Activated naive CD4-positive, alpha-beta T cell treated with anti-CD3 and anti-CD28 coated beads for 36 hours (primary cell): ENCODE measurements around the gene EEFSEC. TPM values are rescaled to one million over a fixed set of nuclear protein-coding genes. Genes with fewer than 3 reads are reported as not detected.

Experiments used
- CTCF ChIA-PET: fragments of 350-600 bp; sonication (Branson Sonifier 250); formaldehyde crosslinking; loops from one replicate; lab custom pipeline; 2021; ENCODE audit warnings: antibody characterized with exemption; lab: Charles Lee
- DNase-seq: peaks from one replicate; pipeline ENCODE4 v3.0.0-alpha.2; 2020
- H3K27ac Mint-ChIP-seq: one replicate; pipeline ENCODE4 v1.8.0; 2021; ENCODE audit warnings: mild to moderate bottlenecking, mixed read lengths
- H3K27me3 Mint-ChIP-seq: one replicate; pipeline ENCODE4 v1.8.0; 2021; ENCODE audit warnings: low read depth, mixed read lengths
- H3K36me3 Mint-ChIP-seq: one replicate; pipeline ENCODE4 v1.8.0; 2021; ENCODE audit warnings: low read depth, mixed read lengths
- H3K4me1 Mint-ChIP-seq: one replicate; pipeline ENCODE4 v1.8.0; 2021; ENCODE audit warnings: low read depth, mixed read lengths
- H3K4me3 Mint-ChIP-seq: one replicate; pipeline ENCODE4 v1.8.0; 2021; ENCODE audit warnings: mild to moderate bottlenecking, moderate library complexity, mixed read lengths
- H3K9me3 Mint-ChIP-seq: one replicate; pipeline ENCODE4 v1.8.0; 2021; ENCODE audit warnings: mixed read lengths
- intact Hi-C: fragments of 100-400 bp; cut with micrococcal nuclease; formaldehyde crosslinking; loops from one replicate; pipeline ENCODE4 v1.15.1; 2023
- total RNA-seq, 2 experiments: library from RNA; stranded (reverse); gene quantifications; one replicate each; pipeline ENCODE4 v1.2.3, GENCODE V29; 2021

EEFSEC gene
- total RNA-seq, 2 experiments from 2014 or later, result 11.0 to 11.6 TPM

DNA sequence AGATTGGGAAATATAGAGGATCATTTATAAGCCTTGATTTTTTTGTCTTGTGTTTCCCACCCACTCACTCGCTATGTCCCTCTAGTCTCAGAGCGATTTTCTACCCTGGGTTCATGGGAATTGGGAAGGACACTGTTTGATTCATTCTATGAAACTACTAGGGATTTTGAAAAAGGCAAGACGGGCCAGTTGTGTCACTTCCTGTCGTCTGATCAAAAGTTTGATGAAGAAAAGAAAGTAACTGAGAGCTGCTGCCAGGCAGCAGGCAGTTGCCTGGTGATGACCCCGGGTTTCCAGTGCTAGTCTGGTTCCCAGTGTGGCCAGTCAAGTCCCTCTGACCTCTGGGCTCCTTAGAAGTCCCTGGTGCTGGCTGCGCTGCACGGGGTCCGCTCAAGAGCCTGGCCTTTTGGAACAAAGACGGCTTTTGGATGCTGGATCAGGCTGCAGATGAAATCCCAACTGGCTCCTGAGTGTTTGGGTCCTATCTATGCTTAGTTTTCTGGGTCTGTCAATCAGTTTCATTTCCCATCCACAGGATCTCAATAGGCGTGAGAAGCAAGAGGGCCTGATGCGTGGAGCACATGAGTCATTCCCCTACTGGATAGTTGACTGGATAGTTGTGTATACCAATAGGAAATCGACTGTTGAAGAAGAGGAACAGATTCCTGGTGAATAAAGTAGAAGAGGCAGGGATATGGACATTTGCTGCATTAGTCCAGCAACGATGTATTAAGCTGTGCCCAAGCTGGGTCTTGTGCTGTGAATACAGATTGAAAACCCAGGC is 89.7 kb downstream of the EEFSEC start:
- peak overlapping the region; percentile 79 for H3K27ac Mint-ChIP-seq
- H3K27me3 Mint-ChIP-seq, result no peaks in the 10 kb centered on the region
- intact Hi-C loops, result loop anchor here (5.0 kb wide), 2 partner anchors 54 to 74 kb away; no protein-coding TSS in a partner anchor
- peaks cover 18% of the 10 kb centered on the region for H3K4me1 Mint-ChIP-seq
- no peak overlapping the region for H3K4me3 Mint-ChIP-seq
- H3K36me3 Mint-ChIP-seq, result peaks cover 12% of the 10 kb centered on the region
- H3K9me3 Mint-ChIP-seq, result no peaks in the 10 kb centered on the region
- peak; percentile 49 for DNase-seq
- CTCF ChIA-PET, result no interaction called here

- intact Hi-C loops, result loop anchor here (5.0 kb wide), 2 partner anchors 53 to 73 kb away; no protein-coding TSS in a partner anchor
These were observed 90.6 kb downstream of the EEFSEC start for GRCh38 chr3:128243602-128244504.

GRCh38 chr3:128245460-128245859 is 92.2 kb downstream of the EEFSEC start:
- CTCF ChIA-PET, result interaction anchor here (1.6 kb wide), 1 partner anchor 24 kb away, joined by 3 read pairs; no protein-coding TSS in a partner anchor

More at GRCh38 chr3:128243602-128244504, 90.6 kb downstream of the EEFSEC start:
- H3K36me3 Mint-ChIP-seq, result peaks cover 14% of the 10 kb centered on the region
- H3K27ac Mint-ChIP-seq, result no peak overlapping the region
- no peaks in the 10 kb centered on the region for H3K9me3 Mint-ChIP-seq
- H3K27me3 Mint-ChIP-seq, result no peaks in the 10 kb centered on the region
- CTCF ChIA-PET, result interaction anchor here (1.6 kb wide), 1 partner anchor 26 kb away, joined by 3 read pairs; no protein-coding TSS in a partner anchor
- no peak for DNase-seq
- H3K4me1 Mint-ChIP-seq, result peaks cover 18% of the 10 kb centered on the region
- no peak overlapping the region for H3K4me3 Mint-ChIP-seq

DNA sequence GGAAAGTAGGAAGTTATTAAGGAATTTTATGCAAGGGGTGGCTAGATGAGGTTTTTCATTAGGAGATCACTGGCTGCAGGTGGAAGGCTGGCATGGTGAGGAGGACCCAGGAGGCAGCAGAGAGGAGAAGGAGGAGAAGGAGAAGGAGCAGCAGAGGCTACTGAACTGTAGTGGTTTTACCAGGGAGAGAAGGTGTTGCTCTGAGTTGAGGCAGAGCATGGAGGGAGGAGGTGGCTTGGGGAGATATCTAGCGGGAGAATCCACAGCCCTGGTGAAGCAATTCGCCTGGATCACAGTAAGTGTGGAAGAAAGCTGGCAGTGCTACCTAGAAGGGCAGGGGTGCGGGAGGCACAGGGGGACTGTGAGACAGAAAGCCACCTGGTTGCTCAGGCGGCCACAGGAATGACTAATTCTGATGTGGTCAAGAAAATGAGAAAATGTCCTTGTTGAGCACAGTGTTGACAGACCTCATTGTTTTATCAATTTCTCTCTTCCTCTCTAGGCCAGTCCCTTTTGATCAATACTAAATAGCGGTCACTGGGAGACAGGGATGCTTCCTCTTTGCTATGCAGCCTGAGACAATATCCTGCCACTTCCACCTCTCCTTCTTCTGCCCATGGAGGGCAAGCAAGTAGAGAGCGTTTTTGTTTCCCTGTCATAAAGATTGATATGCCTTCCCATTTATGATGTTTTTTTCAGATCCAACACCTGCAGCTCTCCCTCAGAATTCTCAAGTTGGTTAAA is 94.6 kb downstream of the EEFSEC start:
- CTCF ChIA-PET, result no interaction called here
- DNase-seq, result no peak
- H3K36me3 Mint-ChIP-seq, result peaks cover 31% of the 10 kb centered on the region
- intact Hi-C loops, result no loop called here
- H3K27ac Mint-ChIP-seq, result no peak overlapping the region
- H3K4me3 Mint-ChIP-seq, result no peak overlapping the region
- no peaks in the 10 kb centered on the region for H3K9me3 Mint-ChIP-seq
- no peaks in the 10 kb centered on the region for H3K27me3 Mint-ChIP-seq
- peaks cover 17% of the 10 kb centered on the region for H3K4me1 Mint-ChIP-seq

More at GRCh38 chr3:128245460-128245859, 92.2 kb downstream of the EEFSEC start:
- DNase-seq, result no peak
- intact Hi-C loops, result no loop called here
- Mint-ChIP-seq H3K4me3 (no peak overlapping the region), H3K27me3 (no peaks in the 10 kb centered on the region), H3K4me1 (peaks cover 11% of the 10 kb centered on the region), H3K27ac (no peak overlapping the region), H3K9me3 (no peaks in the 10 kb centered on the region), H3K36me3 (peaks cover 27% of the 10 kb centered on the region)

GRCh38 chr3:128252083-128252482 is 98.8 kb downstream of the EEFSEC start:
- Mint-ChIP-seq H3K4me1 (peaks cover 18% of the 10 kb centered on the region), H3K27ac (no peak overlapping the region)
- CTCF ChIA-PET, result no interaction called here

GRCh38 chr3:128253150-128253549 is 99.9 kb downstream of the EEFSEC start:
- Mint-ChIP-seq H3K4me3 (no peak overlapping the region), H3K36me3 (peaks cover 30% of the 10 kb centered on the region), H3K9me3 (no peaks in the 10 kb centered on the region), H3K27me3 (no peaks in the 10 kb centered on the region), H3K27ac (no peak overlapping the region), H3K4me1 (peaks cover 20% of the 10 kb centered on the region)
- no peak for DNase-seq
- CTCF ChIA-PET, result interaction anchor here (0.7 kb wide), 1 partner anchor 27 kb away, joined by 3 read pairs; no protein-coding TSS in a partner anchor
- intact Hi-C loops, result no loop called here

More at GRCh38 chr3:128252083-128252482, 98.8 kb downstream of the EEFSEC start:
- H3K9me3 Mint-ChIP-seq, result no peaks in the 10 kb centered on the region
- no peak for DNase-seq
- intact Hi-C loops, result no loop called here
- peaks cover 32% of the 10 kb centered on the region for H3K36me3 Mint-ChIP-seq
- H3K27me3 Mint-ChIP-seq, result no peaks in the 10 kb centered on the region
- H3K4me3 Mint-ChIP-seq, result no peak overlapping the region

DNA sequence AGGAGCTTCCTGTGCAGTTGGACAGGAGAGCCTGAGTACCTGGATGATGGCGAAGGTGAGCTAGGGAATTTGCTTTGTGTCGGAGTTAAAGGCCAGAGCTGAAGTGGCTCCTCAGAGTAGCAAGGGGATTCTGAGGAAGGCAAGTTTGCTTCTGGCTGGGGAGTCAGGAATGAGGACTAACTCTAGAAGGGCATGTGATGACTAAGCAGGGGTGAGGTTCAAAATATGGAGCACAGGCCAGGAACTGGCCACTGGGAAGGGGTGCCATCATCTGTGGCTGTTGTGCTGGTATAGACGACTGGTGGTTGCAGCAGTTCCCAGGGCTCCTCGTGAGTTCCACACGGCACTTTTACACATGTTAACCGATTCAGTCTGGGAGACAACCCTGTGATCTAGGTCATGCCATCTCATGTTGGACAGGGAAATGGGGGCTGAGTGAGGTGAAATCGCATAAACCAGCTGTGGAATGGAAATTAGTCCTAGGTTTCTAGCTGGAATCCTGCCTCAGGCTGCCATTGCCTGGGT is 100.8 kb downstream of the EEFSEC start:
- Mint-ChIP-seq H3K27me3 (no peaks in the 10 kb centered on the region), H3K27ac (no peak overlapping the region), H3K4me1 (peaks cover 20% of the 10 kb centered on the region), H3K9me3 (no peaks in the 10 kb centered on the region), H3K4me3 (no peak overlapping the region), H3K36me3 (peaks cover 35% of the 10 kb centered on the region)
- DNase-seq, result no peak
- CTCF ChIA-PET, result no interaction called here
- intact Hi-C loops, result no loop called here

DNA sequence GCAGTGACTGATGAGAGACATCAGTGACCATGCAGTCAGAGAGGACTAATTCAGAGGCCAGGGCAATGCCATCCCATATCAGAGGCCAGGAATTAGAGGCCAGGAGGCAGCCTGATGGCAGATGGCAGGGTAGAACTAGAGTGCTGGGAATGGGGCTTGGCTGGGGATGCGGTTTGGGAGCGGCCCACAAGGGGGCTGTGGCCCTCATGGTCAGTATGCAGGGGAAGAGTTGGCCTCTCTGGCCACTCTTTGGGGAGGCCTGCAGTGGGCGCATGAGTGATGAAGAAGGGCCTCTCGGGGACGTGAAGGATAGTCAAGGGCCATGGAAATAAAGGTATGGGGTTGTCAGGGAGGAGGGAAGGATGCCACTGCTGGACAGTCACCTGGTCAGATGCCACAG is 101.7 kb downstream of the EEFSEC start:
- peaks cover 33% of the 10 kb centered on the region for H3K36me3 Mint-ChIP-seq
- no peak for DNase-seq
- CTCF ChIA-PET, result no interaction called here
- H3K27me3 Mint-ChIP-seq, result no peaks in the 10 kb centered on the region
- intact Hi-C loops, result no loop called here
- peaks cover 20% of the 10 kb centered on the region for H3K4me1 Mint-ChIP-seq
- peak overlapping the region; percentile 44 for H3K27ac Mint-ChIP-seq
- peaks cover 7% of the 10 kb centered on the region for H3K9me3 Mint-ChIP-seq
- no peak overlapping the region for H3K4me3 Mint-ChIP-seq

DNA sequence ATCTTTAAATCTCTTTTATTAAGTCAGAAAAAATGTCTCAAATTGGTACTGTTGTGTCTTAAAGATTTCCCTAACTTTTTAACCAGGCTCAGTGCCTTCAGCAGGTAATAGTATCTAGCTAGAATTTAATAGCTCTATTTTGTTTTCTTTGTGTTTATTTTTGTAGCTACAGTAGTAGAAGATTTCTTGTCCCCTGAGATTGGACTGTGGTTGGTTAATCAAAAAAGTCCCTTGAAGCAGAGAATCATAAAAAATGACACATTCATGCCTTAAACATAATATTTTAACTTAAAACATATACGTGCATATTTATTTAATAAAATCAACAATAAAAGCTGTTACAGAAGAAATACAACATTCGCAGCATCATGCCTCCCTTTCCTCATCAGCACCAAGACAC is 102.8 kb downstream of the EEFSEC start:
- CTCF ChIA-PET, result interaction anchor here (0.7 kb wide), 1 partner anchor 191 kb away, joined by 3 read pairs; no protein-coding TSS in a partner anchor
- peaks cover 17% of the 10 kb centered on the region for H3K4me1 Mint-ChIP-seq

GRCh38 chr3:128257632-128258031 is 104.4 kb downstream of the EEFSEC start:
- Mint-ChIP-seq H3K27me3 (no peaks in the 10 kb centered on the region), H3K4me3 (no peak overlapping the region), H3K9me3 (peaks cover 15% of the 10 kb centered on the region), H3K36me3 (peaks cover 40% of the 10 kb centered on the region), H3K4me1 (peaks cover 14% of the 10 kb centered on the region), H3K27ac (no peak overlapping the region)
- CTCF ChIA-PET, result no interaction called here
- no peak for DNase-seq
- intact Hi-C loops, result no loop called here

More for the DNA sequence above, 102.8 kb downstream of the EEFSEC start:
- no peaks in the 10 kb centered on the region for H3K27me3 Mint-ChIP-seq
- intact Hi-C loops, result no loop called here
- no peak for DNase-seq
- H3K27ac Mint-ChIP-seq, result no peak overlapping the region
- peaks cover 15% of the 10 kb centered on the region for H3K9me3 Mint-ChIP-seq
- H3K36me3 Mint-ChIP-seq, result peaks cover 33% of the 10 kb centered on the region
- no peak overlapping the region for H3K4me3 Mint-ChIP-seq

GRCh38 chr3:128260275-128260674 is 107.0 kb downstream of the EEFSEC start:
- no peak for DNase-seq
- H3K27ac Mint-ChIP-seq, result no peak overlapping the region
- H3K9me3 Mint-ChIP-seq, result peaks cover 15% of the 10 kb centered on the region

More at GRCh38 chr3:128260275-128260674, 107.0 kb downstream of the EEFSEC start:
- no peak overlapping the region for H3K4me3 Mint-ChIP-seq
- intact Hi-C loops, result no loop called here
- H3K36me3 Mint-ChIP-seq, result peaks cover 40% of the 10 kb centered on the region
- H3K27me3 Mint-ChIP-seq, result no peaks in the 10 kb centered on the region
- CTCF ChIA-PET, result no interaction called here
- peaks cover 7% of the 10 kb centered on the region for H3K4me1 Mint-ChIP-seq
